ENCODE data around the gene FOXA2.
"Not testable (repeated sequence)": the region's sequence is repeated elsewhere in the genome, so short reads cannot be mapped to it uniquely, and the experiment has no call there.

FOXA2 gene

GRCh38 chr20:22584522-22584921 lies at the start of gene FOXA2:
Gene FOXA2, minus strand, starts transcription at chr20:22584572. Its CDS starts 294 bp downstream, at chr20:22584278.
- DNase-seq (ENCODE audit: low read depth): no peak

- no peak for DNase-seq (ENCODE audit: low read depth)
Measured at GRCh38 chr20:22630701-22631100, 46.3 kb upstream of the FOXA2 start.

GRCh38 chr20:22629927-22630326 lies 45.6 kb upstream of the FOXA2 start:
- DNase-seq (ENCODE audit: low read depth): no peak

- no peak for DNase-seq (ENCODE audit: low read depth)
Measured at GRCh38 chr20:22629447-22629846, 45.1 kb upstream of the FOXA2 start.

GRCh38 chr20:22626496-22626895 lies 42.1 kb upstream of the FOXA2 start:
- no peak for DNase-seq (ENCODE audit: low read depth)

- no peak for DNase-seq (ENCODE audit: low read depth)
Measured at GRCh38 chr20:22623211-22623610, 38.8 kb upstream of the FOXA2 start.

- DNase-seq (ENCODE audit: low read depth): no peak
Measured at GRCh38 chr20:22620342-22620741, 36.0 kb upstream of the FOXA2 start.

- DNase-seq (ENCODE audit: low read depth): no peak
Measured at GRCh38 chr20:22619806-22620205, 35.4 kb upstream of the FOXA2 start.

- DNase-seq (ENCODE audit: low read depth): no peak
Measured at GRCh38 chr20:22619272-22619671, 34.9 kb upstream of the FOXA2 start.

GRCh38 chr20:22617160-22617559 lies 32.8 kb upstream of the FOXA2 start:
- no peak for DNase-seq (ENCODE audit: low read depth)

GRCh38 chr20:22616551-22616950 lies 32.2 kb upstream of the FOXA2 start:
- DNase-seq (ENCODE audit: low read depth): no peak

GRCh38 chr20:22615425-22615824 lies 31.1 kb upstream of the FOXA2 start:
- no peak for DNase-seq (ENCODE audit: low read depth)

GRCh38 chr20:22611636-22612035 lies 27.3 kb upstream of the FOXA2 start:
- no peak for DNase-seq (ENCODE audit: low read depth)

- no peak for DNase-seq (ENCODE audit: low read depth)
Measured at GRCh38 chr20:22607695-22608094, 23.3 kb upstream of the FOXA2 start.

- DNase-seq (ENCODE audit: low read depth): no peak
Measured at GRCh38 chr20:22604815-22605214, 20.4 kb upstream of the FOXA2 start.

- DNase-seq (ENCODE audit: low read depth): no peak
Measured at GRCh38 chr20:22601361-22602141, 17.2 kb upstream of the FOXA2 start.

- not testable (repeated sequence) for DNase-seq (ENCODE audit: low read depth)
Measured at GRCh38 chr20:22599258-22599657, 14.9 kb upstream of the FOXA2 start.

- no peak for DNase-seq (ENCODE audit: low read depth)
Measured at GRCh38 chr20:22597303-22597702, 12.9 kb upstream of the FOXA2 start.

GRCh38 chr20:22590662-22591061 lies 6.3 kb upstream of the FOXA2 start:
- no peak for DNase-seq (ENCODE audit: low read depth)

- no peak for DNase-seq (ENCODE audit: low read depth)
Measured at GRCh38 chr20:22586645-22587310, 2.4 kb upstream of the FOXA2 start.

- no peak for DNase-seq (ENCODE audit: low read depth)
Measured at GRCh38 chr20:22585786-22586493, 1.6 kb upstream of the FOXA2 start.

- DNase-seq (ENCODE audit: low read depth): no peak
Measured at GRCh38 chr20:22584922-22585785, 782 bp upstream of the FOXA2 start.

Data from stromal cell of bone marrow (primary cell).